GM18951 (cell line): ENCODE measurements around the gene NLK.
"Not testable (repeated sequence)": the region's sequence is repeated elsewhere in the genome, so short reads cannot be mapped to it uniquely, and the experiment has no call there.

Source experiments
- POLR2A ChIP-seq: IDR thresholded peaks from 4 replicates; pipeline ENCODE4 v1.6.1; 2011; ENCODE audit warnings: mild to moderate bottlenecking; ENCODE audit not compliant: insufficient read length, insufficient read depth; ENCODE audit errors: extremely low read depth
- in situ Hi-C: fragments of 300-500 bp; cut with MboI; formaldehyde crosslinking; loops from one replicate; pipeline ENCODE4 v1.12.0; 2022; ENCODE audit warnings: low sequenced_read_pairs, mixed read lengths, inconsistent platforms; ENCODE audit not compliant: unreplicated experiment

NLK gene

GRCh38 chr17:28147017-28147416 lies 104.5 kb downstream of the NLK start:
- in situ Hi-C loops: no loop called here
- no peak for TF ChIP-seq POLR2A

- in situ Hi-C loops: no loop called here
- TF ChIP-seq POLR2A: no peak
Observed at GRCh38 chr17:28151001-28151400, 108.5 kb downstream of the NLK start.

GRCh38 chr17:28154214-28154613 lies 111.7 kb downstream of the NLK start:
- TF ChIP-seq POLR2A: no peak
- in situ Hi-C loops: no loop called here

- in situ Hi-C loops: not testable (repeated sequence)
Observed at GRCh38 chr17:28155405-28155804, 112.9 kb downstream of the NLK start.

GRCh38 chr17:28159004-28159403 lies 116.5 kb downstream of the NLK start:
- no peak for TF ChIP-seq POLR2A
- in situ Hi-C loops: no loop called here

- no peak for TF ChIP-seq POLR2A
- in situ Hi-C loops: no loop called here
Observed at GRCh38 chr17:28159924-28160323, 117.4 kb downstream of the NLK start.

- in situ Hi-C loops: no loop called here
Observed at GRCh38 chr17:28160610-28161009, 118.1 kb downstream of the NLK start.

GRCh38 chr17:28161311-28161710 lies 118.8 kb downstream of the NLK start:
- TF ChIP-seq POLR2A: no peak
- in situ Hi-C loops: no loop called here

More at GRCh38 chr17:28160610-28161009, 118.1 kb downstream of the NLK start:
- no peak for TF ChIP-seq POLR2A

- in situ Hi-C loops: no loop called here
- TF ChIP-seq POLR2A: no peak
Observed at GRCh38 chr17:28166478-28166877, 124.0 kb downstream of the NLK start.

GRCh38 chr17:28169621-28170349 lies 127.3 kb downstream of the NLK start:
- no peak for TF ChIP-seq POLR2A
- in situ Hi-C loops: no loop called here

GRCh38 chr17:28170771-28171170 lies 128.3 kb downstream of the NLK start:
- no peak for TF ChIP-seq POLR2A
- in situ Hi-C loops: no loop called here

- no peak for TF ChIP-seq POLR2A
- in situ Hi-C loops: no loop called here
Observed at GRCh38 chr17:28173031-28173561, 130.6 kb downstream of the NLK start.

GRCh38 chr17:28173801-28174200 lies 131.3 kb downstream of the NLK start:
- TF ChIP-seq POLR2A: no peak
- in situ Hi-C loops: no loop called here

- TF ChIP-seq POLR2A: no peak
- in situ Hi-C loops: no loop called here
Observed at GRCh38 chr17:28174352-28175046, 132.0 kb downstream of the NLK start.

GRCh38 chr17:28177351-28177750 lies 134.9 kb downstream of the NLK start:
- no peak for TF ChIP-seq POLR2A
- in situ Hi-C loops: no loop called here
